Vagina (tissue), 2 donors: Measurements from ENCODE around the gene VSIG8.

Source experiments
- CTCF ChIP-seq, 3 experiments: fragments of 450-650 bp in 2 of 3; fragments of 200-600 bp in 1 of 3; sonication (generic) in 1 of 3; IDR thresholded peaks; one replicate each; pipeline ENCODE4 v1.5.1; 2017 to 2019; ENCODE audit warnings: antibody characterized with exemption in 3 of 3, mild to moderate bottlenecking in 2 of 3, moderate library complexity in 2 of 3
- POLR2A ChIP-seq, 2 donors: fragments of 450-650 bp; IDR thresholded peaks; one replicate each; pipeline ENCODE4 v1.6.1; 2017; ENCODE audit warnings: antibody characterized with exemption in 2 of 2, mild to moderate bottlenecking in 2 of 2, moderate library complexity in 2 of 2

- TF ChIP-seq CTCF (IDR thresholded peaks at IDR 0.05) (no peak), POLR2A (IDR thresholded peaks at IDR 0.05) (no peak)
These were observed 49.0 kb upstream of the VSIG8 start for GRCh38 chr1:159911326-159912070.
